Glomerular endothelial cell (primary cell): ENCODE results near the gene GH2. TPM values are rescaled to one million over a fixed set of nuclear protein-coding genes. Genes with fewer than 3 reads are reported as not detected.
"Not testable (repeated sequence)": the region's sequence is repeated elsewhere in the genome, so short reads cannot be mapped to it uniquely, and the experiment has no call there.

Experiments
- DNase-seq: peaks from one replicate; pipeline ENCODE4 v3.0.0-alpha.2; 2011; ENCODE audit warnings: low read depth, low spot score; ENCODE audit errors: extremely low read depth
- total RNA-seq: library from RNA; depleted of rRNA; stranded (reverse); fragments of >200 nt; gene quantifications from 2 replicates; pipeline ENCODE4 v1.2.3, GENCODE V29; 2015

Gene GH2
- not detected in 2 replicates for total RNA-seq

- DNase-seq, result no peak
Measured at GRCh38 chr17:63881935-63882601, at the start of gene GH2. Gene GH2 (minus strand): TSS chr17:63881944. CDS start chr17:63881801, 143 bp downstream.

GRCh38 chr17:63930951-63931575, 49.3 kb upstream of the GH2 start:
- no peak for DNase-seq

- no peak for DNase-seq
Measured at GRCh38 chr17:63929860-63930766, 48.4 kb upstream of the GH2 start.

GRCh38 chr17:63928966-63929695, 47.4 kb upstream of the GH2 start:
- DNase-seq, result no peak

- DNase-seq, result no peak
Measured at GRCh38 chr17:63928172-63928666, 46.5 kb upstream of the GH2 start.

GRCh38 chr17:63927464-63928171, 45.9 kb upstream of the GH2 start:
- DNase-seq, result no peak

- no peak for DNase-seq
Measured at GRCh38 chr17:63926164-63926563, 44.4 kb upstream of the GH2 start.

- DNase-seq, result no peak
Measured at GRCh38 chr17:63925615-63926014, 43.9 kb upstream of the GH2 start.

GRCh38 chr17:63922402-63922801, 40.7 kb upstream of the GH2 start:
- not testable (repeated sequence) for DNase-seq

GRCh38 chr17:63920779-63921178, 39.0 kb upstream of the GH2 start:
- DNase-seq, result not testable (repeated sequence)

GRCh38 chr17:63920050-63920449, 38.3 kb upstream of the GH2 start:
- DNase-seq, result not testable (repeated sequence)

- peak; percentile 37 for DNase-seq
Measured at GRCh38 chr17:63919311-63919723, 37.6 kb upstream of the GH2 start.

GRCh38 chr17:63918789-63919305, 37.1 kb upstream of the GH2 start, which contains the start of gene GH1:
Gene GH1 (minus strand): TSS chr17:63918839. CDS start chr17:63918776, 63 bp downstream.
- not testable (repeated sequence) for DNase-seq

- no peak for DNase-seq
Measured at GRCh38 chr17:63918305-63918704, 36.6 kb upstream of the GH2 start.

GRCh38 chr17:63917646-63918045, 35.9 kb upstream of the GH2 start:
- DNase-seq, result no peak

GRCh38 chr17:63917206-63917605, 35.5 kb upstream of the GH2 start:
- DNase-seq, result not testable (repeated sequence)

- no peak for DNase-seq
Measured at GRCh38 chr17:63916566-63917185, 34.9 kb upstream of the GH2 start.

GRCh38 chr17:63915753-63916152, 34.0 kb upstream of the GH2 start:
- DNase-seq, result not testable (repeated sequence)

- no peak for DNase-seq
Measured at GRCh38 chr17:63914471-63914870, 32.7 kb upstream of the GH2 start.
